CD4-positive, alpha-beta memory T cell (primary cell): ENCODE measurements around the gene XRN2. TPM values are rescaled to one million over a fixed set of nuclear protein-coding genes. Genes with fewer than 3 reads are reported as not detected.

Source experiments
- CTCF ChIA-PET: fragments of 350-600 bp; sonication (Branson Sonifier 250); formaldehyde crosslinking; loops from one replicate; lab custom pipeline; 2021; ENCODE audit warnings: inconsistent platforms; ENCODE audit not compliant: partially characterized antibody; lab: Charles Lee
- POLR2A ChIA-PET: fragments of 350-600 bp; sonication (Branson Sonifier 250); formaldehyde crosslinking; loops from one replicate; lab custom pipeline; 2021; ENCODE audit not compliant: partially characterized antibody; lab: Charles Lee
- DNase-seq, 5 donors: peaks; one replicate each; pipeline versions ENCODE4 v3.0.0 to v3.0.0-alpha.2; 2020 to 2022; ENCODE audit warnings: mixed read lengths in 1 of 5
- H3K27ac ChIP-seq: one replicate; pipeline ENCODE4 v1.7.0; 2013; ENCODE audit warnings: low read depth, low read length
- H3K27me3 ChIP-seq: 2 replicates; pipeline ENCODE4 v1.7.0; 2013; ENCODE audit warnings: mild to moderate bottlenecking, low read length, moderate library complexity; ENCODE audit not compliant: insufficient read depth
- H3K36me3 ChIP-seq: 2 replicates; pipeline ENCODE4 v1.7.0; 2013; ENCODE audit warnings: mild to moderate bottlenecking, low read length, moderate library complexity; ENCODE audit not compliant: insufficient read depth
- H3K4me1 ChIP-seq: 2 replicates; pipeline ENCODE4 v1.7.0; 2013; ENCODE audit warnings: mild to moderate bottlenecking, low read length, moderate library complexity; ENCODE audit not compliant: insufficient read depth
- H3K4me3 ChIP-seq, 2 donors: one replicate each; pipeline ENCODE4 v1.7.0; 2013; ENCODE audit warnings: low read length in 2 of 2, mild to moderate bottlenecking in 1 of 2
- H3K9me3 ChIP-seq, 2 donors: one replicate each; pipeline ENCODE4 v1.7.0; 2013; ENCODE audit warnings: low read length in 2 of 2, control low read depth in 1 of 2; ENCODE audit not compliant: control insufficient read depth in 1 of 2
- H3K27ac Mint-ChIP-seq, 7 donors: one replicate each; pipeline ENCODE4 v1.8.0; 2020 to 2021; ENCODE audit warnings: mixed read lengths in 7 of 7, mild to moderate bottlenecking in 6 of 7, inconsistent platforms in 3 of 7, moderate library complexity in 3 of 7
- H3K27me3 Mint-ChIP-seq, 2 donors: one replicate each; pipeline ENCODE4 v1.8.0; 2020 to 2021; ENCODE audit warnings: mixed read lengths in 2 of 2
- H3K36me3 Mint-ChIP-seq, 2 donors: one replicate each; pipeline ENCODE4 v1.8.0; 2020 to 2021; ENCODE audit warnings: mixed read lengths in 2 of 2, inconsistent platforms in 1 of 2, mild to moderate bottlenecking in 1 of 2
- H3K4me1 Mint-ChIP-seq, 4 donors: one replicate each; pipeline ENCODE4 v1.8.0; 2020 to 2021; ENCODE audit warnings: mixed read lengths in 4 of 4, mild to moderate bottlenecking in 1 of 4
- H3K4me3 Mint-ChIP-seq, 8 donors: one replicate each; pipeline ENCODE4 v1.8.0; 2020 to 2021; ENCODE audit warnings: mixed read lengths in 8 of 8, mild to moderate bottlenecking in 7 of 8, moderate library complexity in 6 of 8, inconsistent platforms in 3 of 8
- H3K9me3 Mint-ChIP-seq, 8 donors: one replicate each; pipeline ENCODE4 v1.8.0; 2020 to 2021; ENCODE audit warnings: mixed read lengths in 8 of 8, mild to moderate bottlenecking in 5 of 8, inconsistent platforms in 3 of 8, moderate library complexity in 1 of 8
- intact Hi-C: fragments of 100-400 bp; cut with micrococcal nuclease; formaldehyde crosslinking; loops from one replicate; pipeline ENCODE4 v1.15.1; 2023
- polyA plus RNA-seq, 2 donors: library from polyadenylated mRNA; unstranded; fragments of 300-500 nt; fragmentation: Illumina TruSeq; gene quantifications; one replicate each; pipeline ENCODE4 v1.2.3, GENCODE V29; 2021
- total RNA-seq, 2 experiments: library from RNA; stranded (reverse); gene quantifications; one replicate each; pipeline ENCODE4 v1.2.3, GENCODE V29; 2021

Gene XRN2
- total and polyA plus RNA-seq, 4 experiments from 2014 or later, result 52.8 to 80.3 (median 64.6) TPM

- intact Hi-C loops, result loop anchor here (5.0 to 10.0 kb wide), 2 partner anchors 111 to 291 kb away; partner anchors contain the start of gene LINC00237
- Histone ChIP-seq H3K4me3 (no peak overlapping the region), H3K27me3 (peaks cover 76% of the 10 kb centered on the region), H3K27ac (no peak overlapping the region), H3K9me3 (peaks cover 0 to 3% of the 10 kb centered on the region in 2 donors), H3K4me1 (peaks cover 20% of the 10 kb centered on the region), H3K36me3 (no peaks in the 10 kb centered on the region)
- Mint-ChIP-seq H3K36me3 (peaks cover 6 to 10% of the 10 kb centered on the region in 2 donors), H3K4me1 (peaks cover 13 to 25% (median 16%) of the 10 kb centered on the region in 4 donors), H3K27ac (peak overlapping the region in 5 of 7 donors; percentile 6 to 88 (median 18)), H3K4me3 (peak overlapping the region in 7 of 8 donors; percentile 71 to 89 (median 79)), H3K27me3 (peaks cover 49 to 67% of the 10 kb centered on the region in 2 donors), H3K9me3 (peaks cover 0 to 27% (median 21%) of the 10 kb centered on the region in 8 donors)
- ChIA-PET POLR2A (interaction anchor here (0.6 to 1.4 kb wide), 5 partner anchors 11 to 117 kb away, joined by 3 to 4 read pairs (median 3); partner anchors contain the start of gene XRN2), CTCF (interaction anchor here (1.2 kb wide), 1 partner anchor 160 kb away, joined by 5 read pairs; no protein-coding TSS in a partner anchor)
- DNase-seq, result peak; percentile 54 to 74 (median 56)
Measured at GRCh38 chr20:21395666-21396598, 92.8 kb downstream of the XRN2 start.

- peaks cover 0 to 3% of the 10 kb centered on the region in 2 donors for H3K9me3 ChIP-seq
- no peak overlapping the region for H3K4me3 Mint-ChIP-seq
- H3K9me3 Mint-ChIP-seq, result peaks cover 0 to 27% (median 21%) of the 10 kb centered on the region in 8 donors
- peaks cover 81% of the 10 kb centered on the region for H3K27me3 ChIP-seq
- H3K4me3 ChIP-seq, result no peak overlapping the region
- peak in 1 of 5 donors; percentile 17 for DNase-seq
- no peaks in the 10 kb centered on the region for H3K36me3 ChIP-seq
- no peak overlapping the region for H3K27ac ChIP-seq
- peaks cover 19% of the 10 kb centered on the region for H3K4me1 ChIP-seq
- peaks cover 3 to 7% of the 10 kb centered on the region in 2 donors for H3K36me3 Mint-ChIP-seq
- peaks cover 11 to 23% (median 13%) of the 10 kb centered on the region in 4 donors for H3K4me1 Mint-ChIP-seq
- ChIA-PET POLR2A (interaction anchor here (0.7 to 1.4 kb wide), 2 partner anchors 14 to 116 kb away, joined by 3 read pairs; no protein-coding TSS in a partner anchor), CTCF (no interaction called here)
- intact Hi-C loops, result loop anchor here (5.0 to 10.0 kb wide), 2 partner anchors 111 to 292 kb away; partner anchors contain the start of gene LINC00237
- H3K27me3 Mint-ChIP-seq, result peaks cover 51 to 67% of the 10 kb centered on the region in 2 donors
- no peak overlapping the region for H3K27ac Mint-ChIP-seq
Measured at GRCh38 chr20:21396599-21397340, 93.6 kb downstream of the XRN2 start.

- Histone ChIP-seq H3K27ac (no peak within 1 kb of the TSS), H3K9me3 (peaks cover 0 to 3% of the 10 kb centered on the region in 2 donors), H3K4me1 (peaks cover 15% of the 10 kb centered on the region), H3K4me3 (no peak within 1 kb of the TSS), H3K36me3 (no peaks in the 10 kb centered on the region), H3K27me3 (peaks cover 80% of the 10 kb centered on the region)
- Mint-ChIP-seq H3K36me3 (peaks cover 0 to 3% of the 10 kb centered on the region in 2 donors), H3K4me3 (peak within 1 kb of the TSS; percentile 21 to 64 (median 53)), H3K27ac (peak within 1 kb of the TSS in 2 of 7 donors; percentile 55 to 79), H3K9me3 (peaks cover 0 to 27% (median 21%) of the 10 kb centered on the region in 8 donors), H3K4me1 (peaks cover 8 to 19% (median 10%) of the 10 kb centered on the region in 4 donors), H3K27me3 (peaks cover 50 to 60% of the 10 kb centered on the region in 2 donors)
- ChIA-PET CTCF (no interaction called here), POLR2A (no interaction called here)
- DNase-seq, result no peak
- intact Hi-C loops, result loop anchor here (5.0 to 10.0 kb wide), 2 partner anchors 110 to 293 kb away; partner anchors contain the start of gene LINC00237
Measured at GRCh38 chr20:21397341-21398108, 94.4 kb downstream of the XRN2 start, which contains the start of gene NKX2-4. NKX2-4 (minus strand) TSS chr20:21397526; CDS start chr20:21397399, 127 bp downstream.

DNA sequence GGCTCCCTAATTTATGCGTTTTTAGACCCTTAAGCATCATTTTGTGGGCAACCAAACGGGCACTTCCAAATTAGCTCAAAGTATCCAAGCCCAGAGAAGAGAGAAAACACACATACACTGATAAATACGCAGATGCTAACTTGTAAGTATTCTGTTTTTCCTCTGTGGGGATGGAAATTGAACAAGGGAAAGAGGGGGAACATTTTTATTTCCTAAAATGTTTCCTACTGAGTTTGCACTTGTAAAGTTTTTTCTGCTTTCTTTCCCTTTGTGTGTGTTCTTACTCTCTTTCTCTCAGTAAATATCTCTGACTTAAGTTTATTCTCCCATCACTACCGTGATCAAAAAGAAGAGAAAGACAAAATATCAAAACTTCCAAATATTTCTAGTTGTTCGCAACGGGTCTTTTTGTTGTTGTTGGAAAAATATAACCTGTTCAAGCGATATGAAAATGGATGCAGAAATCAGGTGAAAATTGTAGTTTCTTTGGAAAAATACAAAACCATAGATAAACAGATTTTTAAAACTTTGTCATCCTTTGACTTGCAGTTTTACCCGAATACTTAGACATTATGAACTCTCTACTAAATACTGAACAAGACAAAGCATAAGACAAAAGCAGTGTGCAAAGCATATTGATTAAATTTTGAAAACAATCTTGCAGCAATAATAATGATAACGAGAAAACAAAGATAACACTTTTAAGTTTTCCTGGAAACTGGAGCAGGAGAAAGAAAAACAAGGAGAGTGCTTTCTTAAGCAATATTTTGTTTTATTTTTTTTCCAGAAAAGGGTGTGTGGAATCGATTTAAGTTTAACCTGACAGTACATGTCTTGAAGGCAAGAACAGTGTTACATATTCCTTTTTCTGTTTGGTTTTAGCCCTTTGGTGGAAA lies 95.2 kb downstream of the XRN2 start:
- Histone ChIP-seq H3K27ac (no peak overlapping the region), H3K36me3 (no peaks in the 10 kb centered on the region), H3K4me3 (no peak overlapping the region), H3K9me3 (peaks cover 0 to 3% of the 10 kb centered on the region in 2 donors), H3K4me1 (peaks cover 15% of the 10 kb centered on the region), H3K27me3 (peaks cover 76% of the 10 kb centered on the region)
- Mint-ChIP-seq H3K4me1 (peaks cover 5 to 11% (median 6%) of the 10 kb centered on the region in 4 donors), H3K27ac (peak overlapping the region in 2 of 7 donors; percentile 55 to 79), H3K9me3 (peaks cover 0 to 30% (median 20%) of the 10 kb centered on the region in 8 donors), H3K36me3 (peaks cover 0 to 3% of the 10 kb centered on the region in 2 donors), H3K27me3 (peaks cover 49 to 56% of the 10 kb centered on the region in 2 donors), H3K4me3 (peak overlapping the region in 7 of 8 donors; percentile 21 to 63 (median 47))
- POLR2A ChIA-PET, result no interaction called here
- CTCF ChIA-PET, result no interaction called here
- DNase-seq, result no peak
- intact Hi-C loops, result loop anchor here (5.0 to 10.0 kb wide), 2 partner anchors 109 to 294 kb away; partner anchors contain the start of gene LINC00237

DNA sequence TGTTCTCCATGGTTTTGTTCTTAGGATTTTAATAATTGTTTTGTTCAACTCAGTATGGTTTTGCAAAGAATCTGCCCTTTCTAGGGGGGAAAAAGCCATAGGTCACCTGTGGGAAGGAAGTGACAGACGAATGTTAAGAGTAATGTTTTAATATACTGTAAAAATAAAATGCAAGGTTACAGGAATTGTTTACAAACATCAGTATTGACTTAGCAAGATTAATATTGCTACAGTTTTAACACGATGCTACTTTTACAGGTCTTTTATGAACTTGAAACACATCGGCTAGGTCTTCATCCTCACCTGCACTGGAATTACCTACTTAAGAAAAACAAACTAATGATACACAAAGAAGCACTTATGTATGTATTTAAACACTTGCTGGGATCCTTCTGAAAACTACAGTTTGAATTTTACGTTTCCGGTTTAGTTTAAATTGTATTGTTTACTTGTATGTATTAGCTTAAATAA lies 95.9 kb downstream of the XRN2 start:
- H3K27ac ChIP-seq, result no peak overlapping the region
- Mint-ChIP-seq H3K9me3 (peaks cover 0 to 30% (median 20%) of the 10 kb centered on the region in 8 donors), H3K27me3 (peaks cover 51 to 55% of the 10 kb centered on the region in 2 donors), H3K4me1 (peaks cover 5 to 10% (median 6%) of the 10 kb centered on the region in 4 donors), H3K27ac (peak overlapping the region in 1 of 7 donors; percentile 79), H3K36me3 (peaks cover 0 to 3% of the 10 kb centered on the region in 2 donors), H3K4me3 (no peak overlapping the region)
- H3K27me3 ChIP-seq, result peaks cover 69% of the 10 kb centered on the region
- H3K36me3 ChIP-seq, result no peaks in the 10 kb centered on the region
- ChIA-PET CTCF (no interaction called here), POLR2A (no interaction called here)
- peaks cover 15% of the 10 kb centered on the region for H3K4me1 ChIP-seq
- intact Hi-C loops, result loop anchor here (5.0 to 10.0 kb wide), 2 partner anchors 108 to 294 kb away; partner anchors contain the start of gene LINC00237
- no peak for DNase-seq
- no peak overlapping the region for H3K4me3 ChIP-seq
- H3K9me3 ChIP-seq, result peaks cover 0 to 3% of the 10 kb centered on the region in 2 donors
